M059J (cell line): ENCODE data around the gene AMTN. TPM values are rescaled to one million over a fixed set of nuclear protein-coding genes. Genes with fewer than 3 reads are reported as not detected.

Experiments used
- DNase-seq: peaks from one replicate; pipeline ENCODE4 v3.0.0-alpha.2; 2012; ENCODE audit warnings: low read depth
- total RNA-seq: library from RNA; depleted of rRNA; stranded (reverse); fragments of >200 nt; shearing (Covaris generic); gene quantifications from 2 replicates; pipeline ENCODE4 v1.2.3, GENCODE V29; 2014; rRNA removed

Gene AMTN
- total RNA-seq, 1 experiment from 2014 or later = 4.2 TPM

GRCh38 chr4:70559924-70560323 lies 41.6 kb downstream of the AMTN start:
- DNase-seq = no peak

GRCh38 chr4:70564033-70564432 lies 45.7 kb downstream of the AMTN start:
- DNase-seq = no peak

DNA sequence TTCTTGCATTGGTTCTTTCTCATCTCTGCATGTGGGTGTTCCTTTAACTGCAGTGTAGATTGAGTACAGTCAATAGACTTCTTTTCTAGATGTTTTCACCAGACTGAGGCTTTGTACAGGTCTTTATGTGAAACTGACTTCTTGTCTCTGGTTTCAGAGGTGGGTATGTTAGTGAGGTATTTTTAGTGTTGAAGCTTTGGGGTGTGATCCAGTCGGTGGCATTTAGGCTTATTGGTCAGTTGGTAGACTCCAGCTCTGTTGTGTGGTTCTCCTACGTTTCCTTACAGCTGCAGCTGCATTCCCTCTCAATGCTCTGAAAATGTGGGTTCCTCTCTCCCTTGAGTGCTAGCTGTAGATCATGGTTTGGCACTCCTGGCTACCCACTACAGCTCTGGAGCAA lies 52.4 kb downstream of the AMTN start:
- no peak for DNase-seq

DNA sequence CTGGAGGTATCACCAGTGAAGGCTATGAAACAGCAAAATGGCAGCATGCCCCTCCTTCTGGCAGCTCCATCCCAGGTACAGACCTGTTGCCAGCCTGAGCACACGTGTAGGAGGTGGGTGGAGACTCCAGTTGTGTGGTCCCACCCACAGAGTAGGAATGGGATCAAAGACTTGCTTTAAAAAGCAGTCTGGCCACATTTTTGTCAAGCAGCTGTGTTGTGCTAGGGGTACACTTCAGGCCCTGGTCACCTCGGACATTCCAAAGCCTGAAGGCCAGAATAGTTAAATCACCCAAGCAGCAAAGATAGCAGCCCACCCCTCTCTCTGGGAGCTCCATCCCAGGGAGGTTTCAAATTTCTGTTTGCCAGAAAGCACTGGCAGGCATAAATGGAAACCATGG lies 53.4 kb downstream of the AMTN start:
- no peak for DNase-seq

DNA sequence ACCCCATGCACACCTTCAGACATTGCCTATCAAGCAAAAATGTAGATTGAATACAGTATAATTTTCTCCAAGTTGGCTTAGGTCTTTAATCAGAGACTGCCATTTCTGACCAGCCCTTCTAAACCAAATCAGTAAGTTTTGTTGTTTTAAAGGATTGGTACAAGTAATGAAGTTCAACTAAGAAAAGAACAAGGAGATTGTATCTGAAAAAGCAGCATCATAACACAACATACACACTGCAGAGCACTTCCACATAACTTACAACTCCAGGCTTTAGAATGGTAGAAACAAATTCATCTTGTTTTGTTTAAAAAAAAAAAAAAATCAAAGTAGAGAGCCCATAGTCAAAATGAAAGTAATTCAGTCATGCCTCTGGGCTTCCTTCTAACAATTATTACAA lies 57.6 kb downstream of the AMTN start:
- DNase-seq = no peak

DNA sequence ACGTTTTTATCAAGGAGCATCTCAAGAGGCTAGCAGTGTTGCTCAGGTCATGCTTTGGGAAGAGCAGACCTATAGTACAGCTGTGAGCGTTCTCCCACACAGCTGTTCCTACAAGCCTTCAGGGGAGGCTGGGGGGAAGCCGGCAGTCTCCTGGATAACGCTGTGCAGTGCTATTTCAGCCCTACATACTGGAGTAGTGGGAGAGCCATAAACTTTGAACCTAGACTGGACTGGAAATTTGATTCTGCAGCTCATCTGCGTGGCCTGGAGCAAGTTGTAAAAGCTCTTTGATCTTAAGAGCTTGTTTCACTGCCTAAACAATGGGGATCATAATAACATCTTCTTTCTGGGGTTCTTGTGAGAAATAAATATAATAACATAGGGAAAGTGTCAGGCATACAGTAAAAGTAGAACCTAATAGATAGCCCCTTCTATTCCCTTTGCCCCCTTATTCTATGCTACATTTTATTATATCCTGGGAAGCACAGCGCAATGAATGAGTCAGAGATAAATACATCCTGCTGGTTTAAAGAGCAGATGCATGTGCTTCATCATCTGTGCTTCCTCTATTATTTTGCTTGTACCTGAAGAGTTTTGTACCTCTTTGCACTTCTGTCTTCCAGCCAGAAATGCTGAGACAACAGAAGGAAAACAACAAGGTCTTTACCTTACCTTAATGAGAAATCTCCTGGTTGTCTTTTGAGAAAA lies 59.0 kb downstream of the AMTN start:
- DNase-seq = no peak

- DNase-seq = no peak
Observed at GRCh38 chr4:70581980-70582379, 63.6 kb downstream of the AMTN start.

Other genes starting within 250 kb of the AMTN start
- not detected in 2 replicates for gene CABS1, start 183.6 kb upstream of the AMTN start, total RNA-seq
- not detected in 2 replicates for gene SMR3A, start 157.8 kb upstream of the AMTN start, total RNA-seq
- gene SMR3B, start 135.4 kb upstream of the AMTN start, total RNA-seq = not detected in 2 replicates
- not detected in 2 replicates for gene OPRPN, start 120.6 kb upstream of the AMTN start, total RNA-seq
- gene MUC7, start 46.4 kb upstream of the AMTN start, total RNA-seq = 0.25 TPM in 1 of 2 replicates, not detected in the other
- not detected in 2 replicates for gene AMBN, start 73.7 kb downstream of the AMTN start, total RNA-seq
- gene ENAM, start 110.2 kb downstream of the AMTN start, total RNA-seq = not detected in 2 replicates
- 0.12 and 0.91 TPM in 2 replicates for gene JCHAIN, start 147.9 kb downstream of the AMTN start, total RNA-seq
- gene UTP3, start 170.0 kb downstream of the AMTN start, total RNA-seq = 10.1 and 16.2 TPM in 2 replicates
- 6.9 and 12.9 TPM in 2 replicates for gene RUFY3, start 203.4 kb downstream of the AMTN start, total RNA-seq